HUES64 (cell line): ENCODE measurements around the gene LRRC59.

Experiments
- H3K27ac ChIP-seq: 2 replicates; pipeline ENCODE4 v1.7.0; 2013; ENCODE audit warnings: low read depth, low read length, inconsistent platforms
- H3K27me3 ChIP-seq: 2 replicates; pipeline ENCODE4 v1.6.1; 2013; ENCODE audit warnings: mild to moderate bottlenecking, low read length; ENCODE audit not compliant: insufficient read depth
- H3K36me3 ChIP-seq: 2 replicates; pipeline ENCODE4 v1.6.1; 2013; ENCODE audit warnings: mild to moderate bottlenecking, low read length; ENCODE audit not compliant: insufficient read depth
- H3K4me1 ChIP-seq: 2 replicates; pipeline ENCODE4 v1.6.1; 2013; ENCODE audit warnings: mild to moderate bottlenecking, low read length, moderate library complexity; ENCODE audit not compliant: insufficient read depth
- H3K4me3 ChIP-seq: 2 replicates; pipeline ENCODE4 v1.5.1; 2013; ENCODE audit warnings: mild to moderate bottlenecking, low read length, moderate library complexity
- H3K9ac ChIP-seq: 2 replicates; pipeline ENCODE4 v1.6.1; 2013; ENCODE audit warnings: mild to moderate bottlenecking, low read depth, low read length
- H3K9me3 ChIP-seq: 2 replicates; pipeline ENCODE4 v1.6.1; 2013; ENCODE audit warnings: low read depth, low read length; ENCODE audit not compliant: insufficient read depth
- WGBS: fragments of 150-250, 120-280 bp; methylation state at CpG from one replicate; pipeline ENCODE4 v1.1.7; 2013; ENCODE audit warnings: missing lambda C conversion rate; 5-methylcytosine and 5-hydroxymethylcytosine counted together

LRRC59 gene

GRCh38 chr17:50381260-50381815 is 16.0 kb downstream of the LRRC59 start:
- H3K9ac ChIP-seq, result no peak overlapping the region
- WGBS, result 91% methylated on average over 7 of the region's 7 CpGs
- no peak overlapping the region for H3K4me3 ChIP-seq
- no peaks in the 10 kb centered on the region for H3K27me3 ChIP-seq
- H3K9me3 ChIP-seq, result no peaks in the 10 kb centered on the region
- H3K27ac ChIP-seq, result no peak overlapping the region
- H3K36me3 ChIP-seq, result peaks cover 93% of the 10 kb centered on the region
- H3K4me1 ChIP-seq, result no peaks in the 10 kb centered on the region

GRCh38 chr17:50380369-50381259 is 16.7 kb downstream of the LRRC59 start:
- Histone ChIP-seq H3K27ac (no peak overlapping the region), H3K9me3 (no peaks in the 10 kb centered on the region), H3K4me3 (no peak overlapping the region), H3K27me3 (no peaks in the 10 kb centered on the region), H3K36me3 (peaks cover 93% of the 10 kb centered on the region), H3K4me1 (no peaks in the 10 kb centered on the region), H3K9ac (no peak overlapping the region)
- 95% methylated on average over 13 of the region's 13 CpGs for WGBS

GRCh38 chr17:50379351-50380132 is 17.8 kb downstream of the LRRC59 start:
- no peaks in the 10 kb centered on the region for H3K9me3 ChIP-seq
- H3K27ac ChIP-seq, result no peak overlapping the region
- no peak overlapping the region for H3K4me3 ChIP-seq
- no peak overlapping the region for H3K9ac ChIP-seq
- no peaks in the 10 kb centered on the region for H3K27me3 ChIP-seq
- no peaks in the 10 kb centered on the region for H3K4me1 ChIP-seq
- 94% methylated on average over 6 of the region's 6 CpGs for WGBS
- H3K36me3 ChIP-seq, result peaks cover 89% of the 10 kb centered on the region

- Histone ChIP-seq H3K4me3 (no peak overlapping the region), H3K27ac (no peak overlapping the region), H3K36me3 (peaks cover 61% of the 10 kb centered on the region), H3K4me1 (peaks cover 7% of the 10 kb centered on the region; the same call in 1 of the 2 replicates), H3K27me3 (no peaks in the 10 kb centered on the region), H3K9ac (no peak overlapping the region), H3K9me3 (no peaks in the 10 kb centered on the region)
- WGBS, result 90% methylated on average over 3 of the region's 5 CpGs
Observed at GRCh38 chr17:50375858-50376538, 21.3 kb downstream of the LRRC59 start.

GRCh38 chr17:50373705-50374104 is 23.6 kb downstream of the LRRC59 start:
- H3K27ac ChIP-seq, result no peak overlapping the region
- peak overlapping the region; percentile 95 for H3K9ac ChIP-seq
- H3K27me3 ChIP-seq, result no peaks in the 10 kb centered on the region
- H3K4me1 ChIP-seq, result peaks cover 7% of the 10 kb centered on the region; the same call in 1 of the 2 replicates
- peak overlapping the region; percentile 90 for H3K4me3 ChIP-seq
- WGBS, result 100% methylated on average over 1 of the region's 2 CpGs
- H3K36me3 ChIP-seq, result peaks cover 60% of the 10 kb centered on the region
- no peaks in the 10 kb centered on the region for H3K9me3 ChIP-seq

GRCh38 chr17:50372758-50373556 is 24.4 kb downstream of the LRRC59 start, which contains the start of the genes EME1 and MRPL27:
Gene EME1, plus strand, starts transcription at chr17:50373229. Its CDS starts 1,980 bp downstream, at chr17:50375209.
Gene MRPL27, minus strand, starts transcription at chr17:50373184. Its CDS starts 14 bp downstream, at chr17:50373170.
- 2% methylated on average over 42 of the region's 42 CpGs for WGBS
- Histone ChIP-seq H3K9me3 (no peaks in the 10 kb centered on the region), H3K4me1 (peaks cover 7% of the 10 kb centered on the region; the same call in 1 of the 2 replicates), H3K9ac (peak within 1 kb of the TSS; percentile 95), H3K27ac (peak within 1 kb of the TSS; percentile 90), H3K4me3 (peak within 1 kb of the TSS; percentile 90), H3K36me3 (peaks cover 64% of the 10 kb centered on the region), H3K27me3 (no peaks in the 10 kb centered on the region)

GRCh38 chr17:50372222-50372757 is 25.0 kb downstream of the LRRC59 start:
- H3K9me3 ChIP-seq, result no peaks in the 10 kb centered on the region
- WGBS, result 19% methylated on average over 13 of the region's 14 CpGs
- peak overlapping the region; percentile 90 for H3K4me3 ChIP-seq
- H3K27me3 ChIP-seq, result no peaks in the 10 kb centered on the region
- H3K36me3 ChIP-seq, result peaks cover 67% of the 10 kb centered on the region
- H3K9ac ChIP-seq, result peak overlapping the region; percentile 95
- H3K27ac ChIP-seq, result no peak overlapping the region; the same call in 1 of the 2 replicates
- peaks cover 7% of the 10 kb centered on the region; the same call in 1 of the 2 replicates for H3K4me1 ChIP-seq

GRCh38 chr17:50371526-50371925 is 25.8 kb downstream of the LRRC59 start:
- WGBS, result 93% methylated on average over 2 of the region's 2 CpGs
- no peak overlapping the region for H3K27ac ChIP-seq
- peaks cover 7% of the 10 kb centered on the region; the same call in 1 of the 2 replicates for H3K4me1 ChIP-seq
- no peaks in the 10 kb centered on the region for H3K9me3 ChIP-seq
- peaks cover 68% of the 10 kb centered on the region for H3K36me3 ChIP-seq
- H3K4me3 ChIP-seq, result peak overlapping the region; percentile 90
- H3K27me3 ChIP-seq, result no peaks in the 10 kb centered on the region
- no peak overlapping the region for H3K9ac ChIP-seq

GRCh38 chr17:50370052-50370451 is 27.3 kb downstream of the LRRC59 start:
- 95% methylated on average over 5 of the region's 5 CpGs for WGBS
- Histone ChIP-seq H3K27me3 (no peaks in the 10 kb centered on the region), H3K9ac (no peak overlapping the region), H3K27ac (no peak overlapping the region), H3K36me3 (peaks cover 62% of the 10 kb centered on the region), H3K4me3 (no peak overlapping the region), H3K9me3 (no peaks in the 10 kb centered on the region), H3K4me1 (peaks cover 12% of the 10 kb centered on the region)

- Histone ChIP-seq H3K9ac (no peak overlapping the region), H3K36me3 (peaks cover 60% of the 10 kb centered on the region), H3K9me3 (no peaks in the 10 kb centered on the region), H3K27me3 (no peaks in the 10 kb centered on the region), H3K27ac (no peak overlapping the region), H3K4me1 (peaks cover 20% of the 10 kb centered on the region), H3K4me3 (no peak overlapping the region)
- WGBS, result 94% methylated on average over 1 of the region's 1 CpG
Observed at GRCh38 chr17:50367401-50367800, 29.9 kb downstream of the LRRC59 start.
